Stimulated activated CD4-positive, alpha-beta T cell treated with anti-CD3 and anti-CD28 coated beads, Interleukin-15, amount 100 ng/mL, for 48 hours (primary cell): ENCODE measurements around the gene CASS4.
"Not testable (repeated sequence)": the region's sequence is repeated elsewhere in the genome, so short reads cannot be mapped to it uniquely, and the experiment has no call there.

ENCODE experiments used
- DNase-seq, 2 donors: peaks; one replicate each; pipeline ENCODE4 v3.0.0-alpha.2; 2020; ENCODE audit warnings: low read depth in 2 of 2

The CASS4 gene

DNA sequence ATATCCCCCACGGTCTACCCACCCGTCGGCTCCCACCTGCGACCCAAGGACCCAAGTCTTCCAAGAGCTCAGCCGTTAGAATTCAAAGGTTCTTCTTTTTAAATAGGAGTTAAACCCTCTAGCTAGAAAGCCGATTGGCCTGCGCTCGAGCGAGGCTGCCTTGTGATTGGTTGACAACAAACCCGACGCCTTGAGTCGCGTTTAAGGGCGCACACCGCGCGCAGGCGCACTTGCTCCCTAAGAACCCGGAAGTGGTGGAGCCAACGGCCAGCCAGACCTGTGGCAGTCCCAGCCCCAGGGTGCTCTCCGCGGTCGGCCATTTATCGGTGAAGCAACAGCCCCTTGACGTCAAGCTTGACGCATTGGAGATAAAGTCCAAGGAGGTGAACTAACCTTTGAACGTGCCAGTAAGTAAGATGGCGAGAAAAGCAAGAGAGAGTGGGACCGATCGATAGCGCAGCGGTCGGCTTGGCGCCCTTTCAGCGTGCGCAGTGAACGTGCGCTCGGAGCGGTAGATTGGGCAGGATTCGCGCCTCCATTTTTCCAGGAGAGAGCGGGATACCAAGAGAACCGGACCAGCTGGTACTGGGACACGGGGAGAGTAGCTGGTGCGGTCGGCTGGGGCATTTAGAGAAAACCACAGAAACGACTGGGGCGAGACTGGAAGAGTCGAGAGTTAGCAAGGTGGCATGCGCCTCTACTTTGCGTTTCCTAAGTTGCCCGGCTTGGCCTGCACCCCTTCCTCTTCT is 19.8 kb upstream of the CASS4 start, which contains the start of the genes AURKA and CSTF1:
Gene AURKA, minus strand, starts transcription at position 84 of the 749 bp plus-strand sequence. CDS start 4,018 bp downstream, outside the sequence.
Gene CSTF1, plus strand, starts transcription at position 514 of the 749 bp plus-strand sequence. CDS start 2,908 bp downstream, outside the sequence.
- peak; percentile 99 to 100 for DNase-seq

DNA sequence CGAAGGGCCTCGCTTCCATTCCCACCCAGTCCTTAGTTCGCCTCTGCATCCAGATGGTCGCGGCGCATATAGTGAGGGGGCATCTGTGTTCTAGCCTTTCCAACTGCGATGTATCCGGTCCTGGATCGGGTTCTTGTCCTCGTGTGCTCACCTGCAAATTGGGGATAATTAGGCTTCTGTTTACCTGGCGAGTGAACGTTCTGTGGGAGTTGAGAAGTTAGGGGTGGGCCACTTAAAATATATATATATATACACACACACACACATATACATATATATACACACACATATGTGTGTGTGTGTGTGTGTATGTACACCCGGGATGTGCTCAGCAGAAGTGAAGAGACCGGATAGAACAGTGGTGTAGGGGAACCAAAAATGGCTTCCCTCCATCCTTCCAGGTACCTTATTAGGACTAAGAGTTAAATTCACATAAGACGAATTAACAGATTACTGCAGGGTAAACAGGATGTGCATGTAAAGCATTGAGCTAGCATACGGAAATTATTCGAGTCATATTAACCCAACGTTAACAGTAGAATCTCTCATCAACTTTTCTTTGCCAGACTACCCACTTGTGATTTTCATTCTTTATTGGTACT is 19.1 kb upstream of the CASS4 start:
- DNase-seq: no peak

DNA sequence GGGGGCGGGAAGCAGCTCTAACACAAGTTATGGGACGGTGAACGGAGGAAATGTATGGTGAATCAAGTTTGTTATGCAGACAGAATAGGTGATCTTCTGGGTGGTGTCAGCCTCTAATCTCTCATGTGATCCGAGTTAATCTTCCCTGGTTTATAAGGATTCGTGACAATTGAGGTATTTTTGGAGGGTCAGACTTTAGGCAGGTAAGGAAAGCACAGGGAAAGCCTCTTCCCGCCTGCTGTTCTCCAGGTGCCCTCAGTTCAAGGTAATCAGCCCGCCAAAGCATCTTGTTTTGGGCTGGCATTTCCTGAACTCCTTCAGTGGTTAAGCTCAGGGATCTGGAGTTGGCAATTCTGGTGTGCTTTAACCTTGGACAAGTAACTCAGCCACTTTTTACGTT is 18.4 kb upstream of the CASS4 start:
- DNase-seq: no peak

DNA sequence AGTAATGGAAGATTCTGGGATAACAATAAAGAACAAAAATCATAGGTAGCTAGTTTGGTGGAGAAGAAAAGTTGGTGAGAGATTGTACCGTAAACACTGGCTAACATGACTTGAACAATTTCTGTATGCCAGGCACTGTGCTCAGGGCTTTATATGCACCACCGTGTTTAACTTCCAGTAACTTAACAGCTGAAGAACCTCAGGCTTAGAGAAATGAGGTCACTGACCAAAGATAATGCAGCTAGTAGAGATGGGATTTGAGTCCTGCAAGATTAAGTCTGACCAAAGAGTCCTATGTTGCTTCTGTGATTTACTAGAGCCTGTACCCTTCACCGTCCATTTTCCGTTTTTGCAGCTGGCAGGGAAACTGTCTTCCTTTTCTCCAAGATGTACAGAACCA is 16.9 kb upstream of the CASS4 start:
- DNase-seq: no peak

DNA sequence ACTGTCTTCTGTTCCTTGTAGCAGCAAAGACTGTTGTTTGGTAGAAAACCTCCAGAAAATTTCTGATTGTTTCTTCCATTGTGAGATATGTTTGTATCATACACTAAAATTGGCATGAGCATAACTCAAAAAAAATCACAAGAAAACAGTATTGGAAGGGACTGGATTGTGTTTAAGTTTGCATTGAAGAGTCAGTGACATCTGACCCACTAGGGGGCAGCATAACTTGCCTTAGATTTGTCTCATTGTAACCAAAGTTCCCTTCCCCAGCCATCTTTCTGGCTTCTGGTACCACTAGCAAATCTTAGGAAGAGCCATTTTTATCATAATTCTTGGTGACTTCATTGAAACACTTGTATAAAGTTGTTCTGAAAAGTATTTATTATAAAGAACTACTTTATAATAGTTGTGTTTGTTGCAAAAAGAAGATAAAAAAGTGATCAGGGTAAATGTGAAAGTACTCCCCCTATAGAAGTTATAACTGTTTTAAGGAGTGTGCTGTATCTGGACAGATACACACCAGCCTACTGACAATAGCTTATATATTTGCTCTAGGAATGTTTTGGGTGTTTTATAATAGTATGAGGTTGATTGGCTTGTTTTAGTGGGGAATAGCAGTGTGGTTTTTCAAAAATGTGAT is 11.9 kb upstream of the CASS4 start:
- peak in 1 of 2 donors; percentile 57 for DNase-seq

DNA sequence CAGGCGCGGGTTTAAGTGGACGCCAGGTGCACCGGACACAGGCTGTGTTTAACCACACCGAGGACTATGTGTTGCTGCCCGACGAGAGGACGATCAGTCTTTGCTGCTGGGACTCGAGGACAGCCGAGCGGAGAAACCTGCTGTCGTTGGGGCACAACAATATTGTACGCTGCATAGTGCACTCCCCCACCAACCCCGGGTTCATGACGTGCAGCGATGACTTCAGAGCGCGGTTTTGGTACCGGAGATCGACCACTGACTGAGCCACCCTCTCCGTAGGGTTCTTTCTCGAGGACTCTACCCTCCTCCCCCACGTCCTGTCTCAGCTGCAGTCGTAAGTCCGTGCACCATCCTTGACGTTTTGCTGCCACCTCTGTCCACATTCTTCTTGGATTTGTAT is 8.6 kb upstream of the CASS4 start:
- DNase-seq: no peak

DNA sequence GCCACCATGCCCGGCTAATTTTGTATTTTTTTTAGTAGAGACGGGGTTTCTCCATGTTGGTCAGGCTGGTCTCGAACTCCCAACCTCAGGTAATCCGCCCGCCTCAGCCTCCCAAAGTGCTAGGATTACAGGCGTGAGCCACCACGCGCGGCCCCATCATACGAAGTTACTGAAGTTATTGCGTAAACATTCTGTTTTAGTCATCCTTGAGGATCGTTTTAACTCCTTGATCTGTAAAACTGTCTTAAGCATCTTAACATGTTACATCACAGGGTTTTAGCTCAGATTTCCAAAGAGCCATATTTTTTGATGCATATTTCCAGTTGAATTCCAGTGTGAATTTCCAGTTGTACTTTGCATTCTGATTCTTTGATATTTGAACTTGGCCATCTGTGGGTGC is 6.7 kb upstream of the CASS4 start:
- DNase-seq: not testable (repeated sequence)

DNA sequence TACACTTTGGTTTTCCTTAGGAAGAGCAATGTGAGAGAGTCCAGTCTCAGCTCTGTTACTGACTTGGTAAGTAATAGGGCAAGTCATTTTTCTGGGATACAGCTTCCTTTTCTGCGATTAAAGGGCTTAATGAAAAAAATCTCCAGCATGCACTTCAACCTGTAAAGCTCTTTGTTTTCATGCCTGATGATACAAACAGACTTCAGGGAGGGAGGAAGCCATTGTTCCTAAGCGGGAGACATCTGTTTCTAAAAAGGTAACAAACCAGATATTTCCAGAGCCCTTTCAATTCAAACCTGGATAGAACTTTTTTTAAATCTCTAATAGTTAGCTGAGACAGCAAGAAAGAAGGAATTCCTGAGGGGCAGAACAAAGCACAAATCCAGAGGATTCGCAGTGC is 5.2 kb upstream of the CASS4 start:
- DNase-seq: no peak

- DNase-seq: no peak
These were observed 2.5 kb upstream of the CASS4 start for GRCh38 chr20:56409521-56409920.

DNA sequence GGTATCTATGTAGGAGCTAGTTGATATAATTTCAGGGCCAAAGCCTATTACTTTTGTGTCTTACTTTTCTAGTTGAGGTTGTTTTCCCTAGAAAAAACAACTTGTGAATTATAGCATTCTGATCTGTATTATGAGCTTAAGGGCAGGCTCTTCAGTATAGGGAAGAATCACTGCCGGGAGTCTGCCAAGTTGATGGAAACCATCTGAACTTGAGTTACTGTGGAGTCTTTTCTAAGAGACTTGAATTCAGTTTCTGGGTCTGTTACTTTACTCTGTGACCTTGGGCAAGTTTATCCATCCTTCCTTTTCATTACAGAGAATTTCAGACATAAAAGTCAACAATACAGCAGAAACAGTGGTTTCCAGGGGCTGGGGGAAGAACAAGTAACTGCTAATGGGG is 2.1 kb upstream of the CASS4 start:
- no peak for DNase-seq

- DNase-seq: not testable (repeated sequence)
These were observed 773 bp upstream of the CASS4 start for GRCh38 chr20:56411287-56411686.

DNA sequence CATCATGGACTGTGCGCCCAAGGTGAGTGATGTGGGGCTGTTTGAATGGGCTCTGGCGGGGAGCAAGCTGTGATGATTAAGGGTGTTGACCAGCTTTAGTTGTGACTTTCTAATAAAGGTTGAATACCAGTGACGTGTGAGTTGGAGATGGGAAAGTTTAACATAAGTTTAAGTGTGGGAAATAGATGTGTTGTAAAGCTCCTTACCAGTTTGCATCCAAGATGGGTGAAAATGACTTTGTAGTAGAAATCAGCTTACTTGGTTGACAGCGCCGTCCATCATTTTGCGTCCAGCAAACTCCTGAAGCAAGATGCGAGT is 372 bp downstream of the CASS4 start:
- no peak for DNase-seq

DNA sequence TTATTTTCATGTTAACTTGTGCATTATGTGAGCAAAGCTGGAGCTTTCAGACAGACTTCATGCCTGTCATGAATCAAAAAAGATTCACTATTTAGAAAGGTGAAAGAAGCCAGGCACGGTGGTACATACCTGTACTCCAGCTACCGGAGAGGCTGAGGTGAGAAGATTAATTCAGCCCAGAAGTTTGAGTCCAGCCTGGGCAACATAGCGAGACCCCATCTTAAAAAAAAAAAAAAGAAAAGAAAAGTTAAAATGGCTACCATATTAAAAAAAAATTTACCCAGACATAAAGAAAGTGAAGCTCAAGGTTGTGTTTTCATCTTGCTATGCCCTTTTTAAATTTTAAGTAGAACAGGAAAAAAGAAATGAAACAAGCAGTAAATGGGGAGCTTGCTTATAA is 889 bp downstream of the CASS4 start:
- no peak for DNase-seq

DNA sequence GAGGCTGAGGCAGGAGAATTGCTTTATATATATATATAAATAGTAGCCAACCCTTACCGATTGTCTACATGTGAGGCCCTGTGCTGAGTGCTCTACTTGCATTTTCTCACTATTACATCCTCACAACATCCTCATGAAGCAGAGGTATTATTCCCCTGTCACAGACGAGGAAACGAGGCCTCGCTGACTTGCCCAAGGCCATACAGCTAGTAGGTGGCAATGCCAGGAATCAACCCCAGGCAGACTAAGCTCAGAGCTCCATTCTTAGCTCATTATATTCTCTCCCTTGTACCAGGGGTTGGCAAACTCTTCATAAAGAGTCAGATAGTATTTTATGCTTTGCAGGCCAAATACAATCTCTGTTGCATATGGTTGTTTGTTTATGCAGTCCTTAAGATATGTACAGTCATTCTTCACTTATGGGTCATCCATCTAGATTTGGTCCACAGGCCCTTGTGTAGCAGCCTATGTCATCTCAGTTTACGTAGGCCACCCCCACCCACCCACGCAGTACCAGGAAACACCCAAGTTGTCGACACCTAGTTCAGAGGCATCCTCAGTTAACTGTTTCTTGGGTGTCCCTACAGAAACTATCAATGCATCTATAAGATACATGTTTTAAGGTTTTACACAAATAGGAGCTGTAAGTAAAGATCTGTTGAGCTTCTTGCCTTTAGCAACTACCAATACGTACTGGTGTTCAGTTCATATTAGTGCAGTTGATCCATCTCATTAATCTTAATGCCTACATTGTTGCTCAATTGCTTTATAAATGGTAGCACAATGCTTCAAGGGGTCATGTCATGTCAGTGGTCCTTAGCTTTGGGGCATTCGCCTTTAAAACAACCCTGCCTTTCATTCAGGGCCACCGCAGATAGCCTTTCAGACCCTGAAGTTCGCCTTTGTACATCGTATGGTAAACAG is 3.0 kb downstream of the CASS4 start:
- DNase-seq: peak; percentile 61 to 69

DNA sequence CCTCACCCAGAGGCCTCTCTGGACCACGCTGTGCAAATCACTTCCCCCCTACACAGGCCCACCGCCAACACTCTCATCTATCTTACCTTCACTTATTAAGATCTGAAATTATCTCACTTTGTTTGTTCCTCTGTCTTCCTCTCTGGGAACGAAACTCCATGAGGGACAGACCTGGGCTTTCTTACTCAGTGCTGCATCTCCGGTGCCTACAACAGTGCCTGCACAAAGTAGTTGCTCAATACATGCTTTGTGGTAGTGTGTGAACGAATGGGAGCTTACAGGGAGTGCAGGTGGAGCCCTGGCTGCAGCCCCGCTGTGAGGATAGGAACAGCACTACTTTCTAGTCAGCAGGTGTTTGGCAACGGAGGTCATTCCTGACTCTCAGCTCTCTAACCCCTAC is 5.3 kb downstream of the CASS4 start:
- DNase-seq: no peak

- no peak for DNase-seq
These were observed 5.9 kb downstream of the CASS4 start for GRCh38 chr20:56417911-56418310.

GRCh38 chr20:56418385-56418861 is 6.4 kb downstream of the CASS4 start:
- DNase-seq: no peak

DNA sequence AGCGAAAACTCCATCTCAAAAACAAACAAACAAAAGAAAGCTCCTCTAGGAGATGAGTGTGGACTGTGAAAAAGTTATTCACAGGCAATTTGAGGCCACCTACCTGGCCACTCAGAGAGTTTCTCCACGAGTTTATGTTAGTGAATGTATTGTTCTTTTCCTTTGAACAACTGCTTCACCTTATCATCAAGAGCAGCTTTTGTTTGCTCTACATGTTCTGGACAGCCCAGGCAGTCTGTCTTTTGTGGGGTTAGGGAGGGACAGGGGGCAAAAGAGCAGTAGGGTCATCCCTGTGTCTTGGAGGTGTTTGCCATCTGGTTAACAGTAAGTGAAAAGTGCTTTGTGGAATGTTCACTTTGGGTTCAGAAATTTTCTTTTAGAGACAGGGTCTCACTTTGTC is 8.0 kb downstream of the CASS4 start:
- no peak for DNase-seq

GRCh38 chr20:56420940-56421688 is 9.1 kb downstream of the CASS4 start:
- DNase-seq: no peak

DNA sequence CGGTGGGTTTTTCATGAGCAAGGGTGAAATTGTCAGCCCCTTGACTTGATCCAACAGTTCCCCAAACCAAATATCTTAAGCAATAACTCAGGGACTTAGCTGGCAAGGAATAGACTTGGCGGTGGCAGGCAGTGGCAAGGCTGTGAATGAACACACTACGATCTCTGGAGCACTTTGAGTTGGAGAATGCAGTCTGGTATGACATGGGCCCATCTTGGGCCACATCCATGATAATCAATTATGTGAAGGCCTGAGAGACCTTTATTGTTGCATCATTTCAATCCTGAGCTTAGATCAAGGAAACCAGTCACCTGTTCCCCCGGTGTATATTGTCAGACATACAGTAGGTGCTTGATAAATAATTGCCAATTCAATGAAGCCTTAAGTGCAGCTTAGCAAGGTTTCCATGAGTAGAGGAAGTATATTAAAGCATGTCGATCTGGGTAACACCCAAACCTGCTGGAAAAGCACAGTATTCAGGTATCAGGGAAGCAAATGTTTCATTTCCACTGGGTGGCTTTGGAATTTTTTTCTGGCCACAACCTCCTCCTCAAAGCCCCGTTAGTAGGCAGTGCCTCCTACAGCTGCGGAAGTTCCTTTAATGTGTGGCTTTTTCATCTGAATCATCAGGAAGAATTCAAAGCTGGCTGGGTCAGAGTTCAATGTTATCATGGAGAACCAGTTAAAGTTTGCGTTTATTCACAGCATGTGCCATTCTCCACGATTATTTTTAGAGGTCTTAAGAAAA is 10.2 kb downstream of the CASS4 start:
- DNase-seq: no peak
